HG03280 (cell line): ENCODE results near the gene EPHB1.
"Not testable (repeated sequence)": the region's sequence is repeated elsewhere in the genome, so short reads cannot be mapped to it uniquely, and the experiment has no call there.

Experiments used
- ATAC-seq: cut with Tn5 transposase; IDR thresholded peaks from one replicate; pipeline ENCODE4 v1.9.1; 2021; ENCODE audit warnings: mild to moderate bottlenecking, moderate library complexity; ENCODE audit not compliant: unreplicated experiment

EPHB1 gene

GRCh38 chr3:135233476-135233875 lies 438.4 kb downstream of the EPHB1 start:
- not testable (repeated sequence) for ATAC-seq

GRCh38 chr3:135235541-135235940 lies 440.5 kb downstream of the EPHB1 start:
- ATAC-seq: no peak

GRCh38 chr3:135237371-135238143 lies 442.5 kb downstream of the EPHB1 start:
- ATAC-seq: no peak

- ATAC-seq: no peak
Observed at GRCh38 chr3:135238236-135238830, 443.3 kb downstream of the EPHB1 start.

DNA sequence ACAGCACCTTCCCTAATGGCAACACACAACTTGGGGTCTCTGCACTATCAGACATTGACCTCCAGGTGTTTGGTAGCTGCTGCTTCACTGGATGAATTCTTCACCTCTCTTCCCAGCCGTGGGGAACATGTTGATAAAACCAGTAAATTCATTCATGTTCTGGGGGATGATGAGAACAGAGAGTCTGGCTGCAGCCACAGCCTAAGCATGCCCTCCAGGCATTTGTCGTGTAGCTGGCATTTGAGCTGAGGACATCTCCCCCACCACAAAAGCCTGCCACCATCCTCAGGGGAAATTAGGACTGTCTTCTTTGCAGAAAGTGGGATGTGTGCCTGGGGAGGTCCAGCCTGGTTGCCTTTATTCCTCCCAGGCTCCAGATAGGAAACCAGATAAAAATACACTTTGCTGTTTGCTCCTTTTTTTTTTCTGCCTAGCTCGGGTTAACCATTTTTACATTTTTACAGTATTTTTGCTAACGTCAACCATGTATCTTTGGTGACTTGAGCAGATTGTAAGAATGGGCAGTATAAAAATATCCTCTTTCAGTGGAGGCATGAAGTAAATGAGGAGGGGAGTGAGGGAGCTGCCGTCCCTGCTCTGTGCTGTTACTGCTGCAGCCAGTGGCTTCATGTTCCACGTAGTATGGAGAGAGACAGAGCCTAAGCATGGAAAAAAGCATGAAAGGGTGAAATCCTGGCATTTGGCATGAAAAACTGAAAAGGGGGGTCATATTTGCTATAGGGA lies 444.0 kb downstream of the EPHB1 start:
- ATAC-seq: no peak

DNA sequence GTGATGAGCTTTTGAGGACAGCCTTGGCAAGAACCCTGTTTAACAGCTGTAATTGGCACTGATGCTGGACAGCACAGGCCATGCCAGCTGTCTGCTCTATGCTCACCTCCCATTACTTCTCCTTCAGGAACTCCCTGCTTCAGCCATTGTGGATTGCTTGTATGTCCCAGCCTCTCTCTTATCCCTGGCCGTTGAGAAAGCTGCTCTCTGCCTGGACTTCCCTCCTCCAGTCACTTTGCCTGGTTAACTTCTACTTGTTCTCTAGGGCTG lies 444.5 kb downstream of the EPHB1 start:
- ATAC-seq: no peak

- no peak for ATAC-seq
Observed at GRCh38 chr3:135240426-135240825, 445.4 kb downstream of the EPHB1 start.

DNA sequence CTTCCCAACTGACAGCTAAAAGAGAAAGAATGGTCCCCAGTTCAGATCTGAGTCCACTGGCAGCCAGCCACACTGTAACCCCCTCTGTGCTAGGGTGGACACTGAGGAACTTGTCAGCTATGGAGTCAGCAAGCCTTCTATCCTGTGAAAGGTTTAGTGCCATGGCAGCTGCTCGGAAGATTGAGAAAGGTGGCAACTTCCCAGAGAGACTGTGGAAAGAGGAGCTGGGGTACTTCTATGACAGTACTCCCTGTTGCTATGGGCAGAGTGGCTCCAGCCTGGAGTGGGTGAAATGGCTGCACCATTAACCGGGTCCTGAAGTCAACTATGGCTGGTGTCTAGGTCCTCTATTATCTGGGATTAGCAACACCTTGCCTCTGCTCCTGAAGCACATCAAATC lies 447.2 kb downstream of the EPHB1 start:
- ATAC-seq: no peak

- ATAC-seq: no peak
Observed at GRCh38 chr3:135243616-135244015, 448.6 kb downstream of the EPHB1 start.

- ATAC-seq: no peak
Observed at GRCh38 chr3:135246027-135246426, 451.0 kb downstream of the EPHB1 start.

DNA sequence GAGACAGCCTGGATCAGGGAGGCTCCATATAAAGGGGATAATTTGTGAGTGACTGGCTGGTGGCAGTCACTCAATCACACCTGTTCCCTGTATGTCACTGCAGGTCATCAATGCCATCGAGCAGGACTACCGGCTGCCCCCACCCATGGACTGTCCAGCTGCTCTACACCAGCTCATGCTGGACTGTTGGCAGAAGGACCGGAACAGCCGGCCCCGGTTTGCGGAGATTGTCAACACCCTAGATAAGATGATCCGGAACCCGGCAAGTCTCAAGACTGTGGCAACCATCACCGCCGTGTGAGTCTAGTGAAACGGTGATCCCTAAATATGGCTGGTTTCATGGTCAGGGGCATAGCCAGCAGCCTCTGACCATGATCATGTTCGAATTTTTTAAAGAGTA lies 453.2 kb downstream of the EPHB1 start:
- no peak for ATAC-seq

DNA sequence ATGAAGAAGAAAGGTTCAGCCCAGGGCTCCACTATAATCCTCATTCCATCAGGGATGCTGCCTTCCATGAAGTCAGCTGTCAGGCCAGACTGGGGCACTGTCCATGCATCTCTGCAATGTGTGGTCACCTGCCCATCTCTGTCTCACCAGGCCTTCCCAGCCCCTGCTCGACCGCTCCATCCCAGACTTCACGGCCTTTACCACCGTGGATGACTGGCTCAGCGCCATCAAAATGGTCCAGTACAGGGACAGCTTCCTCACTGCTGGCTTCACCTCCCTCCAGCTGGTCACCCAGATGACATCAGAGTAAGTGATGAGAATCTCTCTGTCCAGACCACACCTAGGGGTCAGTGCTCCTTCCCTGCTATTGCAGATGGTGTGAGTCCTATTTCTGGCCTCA lies 454.1 kb downstream of the EPHB1 start:
- no peak for ATAC-seq

DNA sequence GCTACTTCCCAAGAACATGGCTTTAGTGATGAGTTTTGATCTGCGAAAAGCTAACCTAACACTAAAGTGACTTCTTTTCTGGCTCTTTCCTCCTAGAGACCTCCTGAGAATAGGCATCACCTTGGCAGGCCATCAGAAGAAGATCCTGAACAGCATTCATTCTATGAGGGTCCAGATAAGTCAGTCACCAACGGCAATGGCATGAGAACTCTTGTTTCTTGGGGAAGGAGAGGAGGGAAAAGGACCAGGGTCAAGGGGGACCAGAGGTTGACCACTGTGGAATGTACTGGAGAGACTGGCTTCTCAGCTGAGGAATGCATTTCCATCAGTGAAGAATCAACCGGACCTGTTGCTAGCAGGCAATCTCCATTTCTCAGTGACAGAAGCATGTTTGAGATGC lies 463.9 kb downstream of the EPHB1 start:
- no peak for ATAC-seq

DNA sequence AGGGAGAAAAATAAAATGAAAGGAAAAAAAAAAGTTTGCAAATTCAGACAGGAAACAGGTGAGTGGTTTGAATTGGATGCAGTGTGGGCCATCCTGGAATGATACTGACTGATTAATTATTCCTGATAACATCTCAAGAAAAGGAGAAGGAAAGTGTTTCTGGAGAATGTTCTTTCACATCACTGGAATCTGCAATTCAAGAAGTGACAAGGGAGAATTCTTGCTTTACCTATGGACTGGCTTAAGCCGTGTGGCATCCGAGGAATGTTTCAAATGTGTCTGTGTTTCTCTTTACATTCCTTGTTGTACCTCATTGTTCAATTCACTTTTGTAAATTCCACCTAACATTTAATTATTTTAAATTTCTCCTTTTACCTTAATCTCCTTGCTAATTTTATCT lies 465.0 kb downstream of the EPHB1 start:
- ATAC-seq: no peak

DNA sequence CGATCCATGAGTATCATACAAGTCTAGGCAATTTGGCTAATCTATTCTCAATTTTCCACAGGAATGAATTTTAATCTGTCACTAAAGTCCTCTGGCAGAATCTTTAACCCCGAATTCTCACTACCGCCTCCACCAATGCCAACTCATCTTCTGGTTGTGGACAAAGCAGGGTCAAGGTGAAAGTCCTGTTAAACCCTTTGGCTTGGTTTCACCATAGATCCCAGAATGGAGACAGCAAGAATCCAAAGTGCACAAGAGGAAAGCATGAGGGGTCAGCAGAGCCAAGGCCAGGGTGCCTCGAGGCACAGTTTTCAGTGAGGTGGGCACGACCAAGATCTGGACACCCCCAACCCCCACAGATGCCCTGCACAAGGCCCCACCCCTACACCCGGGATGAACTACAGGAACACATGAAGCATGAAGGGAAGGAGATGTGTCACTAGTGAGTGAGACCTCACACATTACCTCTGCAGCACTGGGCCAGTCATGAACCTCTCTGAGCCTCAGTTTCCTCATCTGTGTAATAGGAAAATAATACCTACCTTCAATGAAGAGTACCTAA lies 466.2 kb downstream of the EPHB1 start:
- ATAC-seq: no peak

DNA sequence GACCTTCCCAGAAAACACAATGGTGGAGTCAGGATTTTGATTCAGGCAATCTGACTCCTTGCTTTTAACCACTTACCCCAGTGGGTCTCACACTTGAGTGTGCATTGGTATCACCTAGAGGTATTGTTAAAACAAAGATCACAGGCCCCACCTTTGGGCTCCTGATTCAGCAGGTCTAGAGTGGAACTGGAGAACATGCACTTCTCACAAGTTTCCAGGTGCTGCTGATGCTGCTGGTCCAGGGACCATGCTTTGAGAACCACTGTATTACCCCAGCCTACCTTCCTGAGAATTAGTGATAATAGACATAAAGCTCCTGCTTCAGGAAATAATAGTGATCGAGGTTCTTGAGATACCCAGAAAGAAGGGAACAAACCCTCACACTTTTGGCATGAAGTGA lies 466.9 kb downstream of the EPHB1 start:
- no peak for ATAC-seq

- ATAC-seq: no peak
Observed at GRCh38 chr3:135262441-135262840, 467.4 kb downstream of the EPHB1 start.

DNA sequence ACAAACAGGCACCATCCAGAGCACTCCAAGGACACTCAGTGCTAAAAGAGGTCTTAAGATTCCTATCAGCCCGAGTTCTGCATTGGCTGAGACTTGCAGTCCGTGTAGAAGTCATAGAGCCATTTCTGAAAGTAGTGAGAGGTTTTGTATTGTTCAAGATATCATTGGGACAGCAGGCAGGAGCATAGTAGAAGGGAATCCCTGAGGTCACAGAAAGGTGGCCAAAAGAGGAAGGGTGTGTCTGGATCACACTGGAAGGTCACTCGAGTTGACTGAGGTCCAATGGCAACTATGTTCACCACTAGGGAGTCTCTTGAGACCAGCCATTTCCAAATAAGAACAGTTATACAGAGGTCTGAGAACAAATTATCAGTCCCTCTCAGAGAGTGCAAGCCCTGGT lies 468.3 kb downstream of the EPHB1 start:
- ATAC-seq: no peak

GRCh38 chr3:135267487-135267886 lies 472.4 kb downstream of the EPHB1 start:
- ATAC-seq: no peak

GRCh38 chr3:135268941-135269532 lies 474.0 kb downstream of the EPHB1 start:
- ATAC-seq: no peak

GRCh38 chr3:135271177-135272025 lies 476.3 kb downstream of the EPHB1 start:
- no peak for ATAC-seq
